Raji (cell line): ENCODE results near the gene OR2F2.

ENCODE experiments used
- POLR2A ChIP-seq: IDR thresholded peaks from 2 replicates; pipeline ENCODE4 v1.6.1; 2011; ENCODE audit warnings: low read depth, low read length, control low read depth; ENCODE audit not compliant: insufficient read depth

The OR2F2 gene

GRCh38 chr7:143908120-143908519 lies 26.9 kb upstream of the OR2F2 start:
- TF ChIP-seq POLR2A: no peak

- TF ChIP-seq POLR2A: no peak
Measured at GRCh38 chr7:143909863-143910262, 25.2 kb upstream of the OR2F2 start.

- no peak for TF ChIP-seq POLR2A
Measured at GRCh38 chr7:143910473-143911248, 24.4 kb upstream of the OR2F2 start.

GRCh38 chr7:143913945-143914615 lies 21.0 kb upstream of the OR2F2 start:
- no peak for TF ChIP-seq POLR2A

GRCh38 chr7:143914938-143915652 lies 19.9 kb upstream of the OR2F2 start:
- no peak for TF ChIP-seq POLR2A

- no peak for TF ChIP-seq POLR2A
Measured at GRCh38 chr7:143924851-143925250, 10.2 kb upstream of the OR2F2 start.

GRCh38 chr7:143929224-143929920 lies 5.7 kb upstream of the OR2F2 start:
- TF ChIP-seq POLR2A: no peak

- TF ChIP-seq POLR2A: no peak
Measured at GRCh38 chr7:143931739-143932138, 3.3 kb upstream of the OR2F2 start.

- no peak for TF ChIP-seq POLR2A
Measured at GRCh38 chr7:143936087-143937009, 1.3 kb downstream of the OR2F2 start.

GRCh38 chr7:143938379-143939243 lies 3.6 kb downstream of the OR2F2 start:
- TF ChIP-seq POLR2A: no peak

- TF ChIP-seq POLR2A: no peak
Measured at GRCh38 chr7:143945423-143945822, 10.4 kb downstream of the OR2F2 start.

GRCh38 chr7:143947111-143947510 lies 12.1 kb downstream of the OR2F2 start:
- no peak for TF ChIP-seq POLR2A

GRCh38 chr7:143948733-143949132 lies 13.7 kb downstream of the OR2F2 start:
- TF ChIP-seq POLR2A: no peak
